ENCODE measurements around the gene KRTAP26-1.

- no peak for TF ChIP-seq CTCF (IDR thresholded peaks at IDR 0.05)
- no peak for TF ChIP-seq POLR2A (IDR thresholded peaks at IDR 0.05)
These were observed 49.0 kb downstream of the KRTAP26-1 start for GRCh38 chr21:30271156-30271555.

Data from testis (tissue), 2 donors.